ENCODE data around the gene NRF1.

DNA sequence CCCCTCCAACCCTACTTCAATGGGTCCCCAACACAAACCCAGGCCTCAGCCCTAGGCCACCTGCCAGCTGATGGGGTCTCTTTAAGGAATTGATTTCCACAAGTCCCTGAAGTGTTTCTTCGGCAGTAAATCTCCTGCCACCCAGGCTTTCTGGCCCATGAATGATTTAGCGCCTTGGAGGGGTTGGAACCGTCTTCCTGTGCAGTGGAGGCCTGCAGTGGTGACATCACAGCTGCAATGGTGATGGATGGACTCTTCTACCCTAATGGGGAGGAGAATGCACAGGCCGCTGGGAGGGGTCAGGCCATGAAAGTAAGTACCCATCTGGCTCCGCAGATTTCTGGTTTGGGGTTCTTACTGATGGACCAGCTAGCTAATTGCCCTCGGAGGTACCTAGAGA, 177.5 kb downstream of the NRF1 start:
- TF ChIP-seq CTCF (IDR thresholded peaks at IDR 0.05) (no peak), REST (IDR thresholded peaks at IDR 0.05; ENCODE audit: insufficient read depth in 1 of 2, low read depth in 2 of 2, low read length in 1 of 2) (no peak)
